SH-SY5Y (cell line): ENCODE data around the gene TLCD5.

Experiments used
- GATA2 ChIP-seq: IDR thresholded peaks from 2 replicates; pipeline ENCODE4 v1.6.1; 2011; ENCODE audit warnings: mild to moderate bottlenecking, low read depth, low read length
- GATA3 ChIP-seq: IDR thresholded peaks from 2 replicates; pipeline ENCODE4 v1.6.1; 2011; ENCODE audit warnings: low read depth, mild to moderate bottlenecking, low read length, moderate library complexity

Gene TLCD5

GRCh38 chr11:120302001-120302805 is 22.9 kb upstream of the TLCD5 start:
- TF ChIP-seq GATA2: no peak
- TF ChIP-seq GATA3: no peak

GRCh38 chr11:120303004-120303637 is 22.0 kb upstream of the TLCD5 start:
- TF ChIP-seq GATA2: no peak
- TF ChIP-seq GATA3: no peak

- TF ChIP-seq GATA3: no peak
- no peak for TF ChIP-seq GATA2
These were observed 20.6 kb upstream of the TLCD5 start for GRCh38 chr11:120304526-120304925.

- TF ChIP-seq GATA2 (no peak), GATA3 (no peak)
These were observed 19.8 kb upstream of the TLCD5 start for GRCh38 chr11:120305286-120305685.

- no peak for TF ChIP-seq GATA3
- TF ChIP-seq GATA2: no peak
These were observed 18.4 kb upstream of the TLCD5 start for GRCh38 chr11:120306519-120307242.

- TF ChIP-seq GATA2 (no peak), GATA3 (no peak)
These were observed 17.6 kb upstream of the TLCD5 start for GRCh38 chr11:120307476-120307875.

- TF ChIP-seq GATA2: no peak
- no peak for TF ChIP-seq GATA3
These were observed 17.0 kb upstream of the TLCD5 start for GRCh38 chr11:120308081-120308480.

- TF ChIP-seq GATA3 (no peak), GATA2 (no peak)
These were observed 14.2 kb upstream of the TLCD5 start for GRCh38 chr11:120310870-120311269.

- no peak for TF ChIP-seq GATA2
- TF ChIP-seq GATA3: no peak
These were observed 10.2 kb upstream of the TLCD5 start for GRCh38 chr11:120314861-120315260.

GRCh38 chr11:120316880-120317688 is 8.0 kb upstream of the TLCD5 start:
- TF ChIP-seq GATA3 (no peak), GATA2 (no peak)

GRCh38 chr11:120317689-120318480 is 7.2 kb upstream of the TLCD5 start:
- no peak for TF ChIP-seq GATA2
- TF ChIP-seq GATA3: no peak

GRCh38 chr11:120318906-120319305 is 6.2 kb upstream of the TLCD5 start:
- TF ChIP-seq GATA2 (no peak), GATA3 (no peak)

- TF ChIP-seq GATA2 (no peak), GATA3 (no peak)
These were observed 1.1 kb downstream of the TLCD5 start for GRCh38 chr11:120326228-120326627.
